GM12874 (cell line): ENCODE measurements around the gene GRAP2.

ENCODE experiments used
- TF ChIP-seq, protein P1 (sequence below): IDR thresholded peaks from 2 replicates; pipeline ENCODE4 v1.5.1; 2011; ENCODE audit warnings: low read depth, mild to moderate bottlenecking, control low read depth, low read length, moderate library complexity; ENCODE audit not compliant: insufficient read depth

Gene GRAP2

DNA sequence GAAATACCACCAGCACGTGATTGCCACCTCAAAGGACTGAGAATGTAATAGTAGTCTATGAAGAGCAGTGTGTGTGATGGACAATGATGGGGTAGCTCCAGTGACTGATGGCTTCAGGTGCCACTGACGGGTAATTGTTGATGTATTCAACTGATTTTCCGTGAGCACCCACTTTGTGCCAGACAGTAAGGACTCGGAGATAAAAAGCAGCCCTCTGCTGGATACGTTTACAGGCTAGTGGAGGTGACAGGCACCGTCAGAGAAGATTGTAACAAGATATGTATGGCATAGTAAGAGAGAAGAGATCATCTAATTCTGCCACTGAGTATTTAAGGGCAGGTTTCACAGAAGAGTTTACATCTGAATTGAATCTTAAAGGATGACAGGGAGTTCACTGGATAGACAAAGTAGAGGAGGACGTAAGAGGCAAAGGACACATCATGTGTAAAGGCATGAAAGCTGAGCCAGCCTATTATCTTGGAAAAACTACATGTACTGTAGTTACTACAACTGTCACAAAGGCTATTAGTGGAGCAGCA, 6.3 kb upstream of the GRAP2 start:
- TF ChIP-seq, protein P1, sequence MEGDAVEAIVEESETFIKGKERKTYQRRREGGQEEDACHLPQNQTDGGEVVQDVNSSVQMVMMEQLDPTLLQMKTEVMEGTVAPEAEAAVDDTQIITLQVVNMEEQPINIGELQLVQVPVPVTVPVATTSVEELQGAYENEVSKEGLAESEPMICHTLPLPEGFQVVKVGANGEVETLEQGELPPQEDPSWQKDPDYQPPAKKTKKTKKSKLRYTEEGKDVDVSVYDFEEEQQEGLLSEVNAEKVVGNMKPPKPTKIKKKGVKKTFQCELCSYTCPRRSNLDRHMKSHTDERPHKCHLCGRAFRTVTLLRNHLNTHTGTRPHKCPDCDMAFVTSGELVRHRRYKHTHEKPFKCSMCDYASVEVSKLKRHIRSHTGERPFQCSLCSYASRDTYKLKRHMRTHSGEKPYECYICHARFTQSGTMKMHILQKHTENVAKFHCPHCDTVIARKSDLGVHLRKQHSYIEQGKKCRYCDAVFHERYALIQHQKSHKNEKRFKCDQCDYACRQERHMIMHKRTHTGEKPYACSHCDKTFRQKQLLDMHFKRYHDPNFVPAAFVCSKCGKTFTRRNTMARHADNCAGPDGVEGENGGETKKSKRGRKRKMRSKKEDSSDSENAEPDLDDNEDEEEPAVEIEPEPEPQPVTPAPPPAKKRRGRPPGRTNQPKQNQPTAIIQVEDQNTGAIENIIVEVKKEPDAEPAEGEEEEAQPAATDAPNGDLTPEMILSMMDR: no peak

DNA sequence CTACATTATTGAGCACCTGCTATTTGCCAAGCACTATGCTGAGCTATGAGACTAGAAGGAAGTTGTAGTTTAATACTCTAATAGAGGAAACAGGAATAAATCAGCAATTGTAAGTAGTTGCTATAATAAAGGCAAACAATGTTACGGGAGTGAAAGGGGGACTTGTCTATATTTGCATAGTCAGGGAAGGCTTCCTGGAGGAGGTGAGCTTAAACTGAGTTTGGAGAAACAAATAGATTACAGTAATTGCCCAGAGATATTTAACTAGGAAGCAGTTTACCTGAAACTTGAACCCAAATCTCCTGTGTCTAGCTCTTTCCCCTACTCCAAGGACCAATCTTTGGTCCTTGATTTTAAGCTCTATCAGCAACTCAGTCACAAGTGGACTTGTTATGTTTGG, 5.2 kb upstream of the GRAP2 start:
- TF ChIP-seq, protein P1: no peak

DNA sequence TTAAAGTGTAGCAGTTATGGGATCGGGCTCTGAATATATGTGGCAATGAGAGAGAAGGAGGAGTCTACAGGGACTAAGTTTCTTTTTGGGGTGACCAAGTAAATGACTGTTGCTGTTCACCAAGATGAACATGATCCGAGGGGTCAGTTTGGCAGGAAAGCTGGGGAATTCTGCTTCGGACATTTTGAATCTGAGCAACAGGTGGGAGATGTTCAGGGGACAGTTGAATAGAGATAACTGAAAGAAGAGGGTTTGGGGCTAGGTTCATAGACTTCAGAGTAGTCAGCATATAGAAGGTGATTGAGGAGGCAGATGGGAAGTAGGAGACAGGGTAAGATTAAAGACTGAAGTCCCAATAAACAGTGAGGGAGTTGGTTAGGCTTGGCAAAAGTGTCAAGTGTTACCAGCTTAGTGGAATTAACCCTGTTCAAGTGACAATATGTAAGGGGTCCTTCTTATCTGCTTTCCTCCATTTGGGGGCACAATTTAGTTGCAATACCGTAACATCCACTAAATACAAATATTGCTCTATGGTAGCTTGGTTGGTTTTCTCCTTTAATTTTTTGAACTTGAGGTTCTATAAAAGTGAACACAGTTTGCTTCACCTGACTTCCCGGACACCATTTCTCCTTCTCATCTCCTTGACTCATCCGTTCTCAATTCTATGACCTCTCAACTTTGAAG, 4.4 kb upstream of the GRAP2 start:
- TF ChIP-seq, protein P1: no peak

DNA sequence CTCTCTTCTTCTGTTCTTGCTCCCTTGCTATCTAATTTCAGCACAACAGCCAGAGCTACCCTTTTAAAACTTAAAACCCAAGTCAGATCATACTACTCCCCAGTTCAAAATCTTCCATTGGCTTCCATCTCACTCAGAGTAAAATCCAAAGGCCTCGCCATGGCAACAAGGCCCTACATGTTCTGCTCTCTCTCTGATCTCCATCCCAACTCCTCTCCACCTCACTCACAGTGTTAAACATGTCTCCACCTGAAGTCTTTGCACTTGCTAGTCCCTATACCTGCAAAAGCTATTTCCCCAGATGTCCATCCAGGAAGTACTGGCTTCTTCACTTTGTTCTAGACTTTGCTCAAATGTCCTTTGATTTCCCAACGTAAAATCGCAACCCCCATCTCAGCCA, 3.0 kb upstream of the GRAP2 start:
- TF ChIP-seq, protein P1: no peak

DNA sequence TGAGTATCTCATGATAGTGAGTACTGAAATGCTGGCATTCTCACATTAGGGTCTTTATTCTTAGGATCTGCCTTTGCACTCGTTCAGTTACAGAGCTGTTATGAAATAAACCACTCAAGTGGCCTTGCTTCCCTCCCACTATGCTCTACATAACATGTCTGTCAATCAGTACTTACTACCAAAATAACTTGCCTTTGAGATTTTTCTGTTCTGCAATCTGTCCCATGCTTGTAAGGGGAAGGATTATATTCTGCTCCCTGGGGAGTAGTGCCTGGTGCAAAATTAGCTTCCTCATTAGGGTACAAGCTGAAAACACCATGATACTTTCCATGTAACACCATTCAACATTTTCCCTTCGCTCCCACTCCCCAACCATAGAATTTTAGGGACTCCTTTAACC, 1.9 kb upstream of the GRAP2 start:
- TF ChIP-seq, protein P1: no peak

DNA sequence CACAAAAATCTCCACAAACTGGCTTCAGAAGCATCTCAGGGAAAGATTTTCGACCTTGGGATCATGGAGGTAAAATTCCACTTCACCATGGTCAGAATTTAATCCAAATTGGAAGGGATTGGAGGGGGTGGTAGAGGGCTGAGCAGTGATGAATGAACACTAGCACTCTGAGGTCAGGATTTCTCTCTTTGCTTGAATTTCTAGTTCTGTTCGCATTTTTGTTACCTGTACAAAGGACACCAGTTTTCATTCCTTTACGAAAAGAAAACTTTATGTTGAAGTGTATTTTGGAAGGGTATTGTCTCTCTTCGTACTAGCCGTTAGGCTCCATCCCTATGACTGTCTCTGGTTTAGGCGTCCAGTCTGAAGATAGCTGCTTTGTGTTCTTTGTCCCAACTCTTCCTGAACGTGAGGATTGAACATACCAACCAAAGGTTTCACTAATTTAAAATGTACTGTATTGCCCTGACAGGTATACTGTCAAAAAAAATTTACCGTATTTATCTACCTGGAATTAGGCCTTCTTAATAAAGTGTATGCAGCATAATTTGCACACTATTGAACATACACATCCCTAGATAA, 772 bp downstream of the GRAP2 start:
- TF ChIP-seq, protein P1: no peak

DNA sequence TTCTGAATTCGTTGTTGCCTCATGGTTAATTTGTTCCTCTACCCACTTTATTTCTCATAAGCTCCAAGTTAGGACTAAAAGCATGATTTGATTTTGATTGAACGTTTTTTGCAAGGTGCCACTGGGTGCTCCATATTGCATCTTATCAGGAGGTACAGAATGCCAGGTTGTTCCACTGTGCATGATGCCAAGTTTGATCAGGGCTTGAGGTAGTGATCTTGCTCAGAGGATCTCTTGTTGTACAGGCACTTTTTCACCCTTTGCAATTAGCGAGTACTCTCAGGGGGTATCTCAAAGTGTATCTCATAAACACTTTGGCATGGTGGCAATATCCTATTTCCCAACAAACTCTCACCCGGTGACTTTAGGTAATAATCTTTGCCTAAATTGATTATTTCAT, 4.0 kb downstream of the GRAP2 start:
- TF ChIP-seq, protein P1: no peak
